Right lobe of liver (tissue), 4 donors: ENCODE data around the gene CYBC1.

Experiments
- POLR2A ChIP-seq: fragments of 450-650 bp; IDR thresholded peaks from one replicate; pipeline ENCODE4 v1.6.1; 2017; ENCODE audit warnings: antibody characterized with exemption, mild to moderate bottlenecking
- TF ChIP-seq, protein P1 (sequence below), 4 donors: fragments of 200-600 bp in 3 of 4; fragments of 450-650 bp in 1 of 4; IDR thresholded peaks; one replicate each; pipeline versions ENCODE4 v1.5.1 to v1.8.0; 2016 to 2022; ENCODE audit warnings: antibody characterized with exemption in 4 of 4, mild to moderate bottlenecking in 2 of 4
- donor health status: DM: no; HTN: no; CAD: no.
- donor health status: DM: no; HTN: no; CAD: no.
- donor health status: DM: no; HTN: yes; CAD: no.

GRCh38 chr17:82408288-82408937, 42.1 kb downstream of the CYBC1 start:
- no peak for TF ChIP-seq POLR2A
- TF ChIP-seq, protein P1, sequence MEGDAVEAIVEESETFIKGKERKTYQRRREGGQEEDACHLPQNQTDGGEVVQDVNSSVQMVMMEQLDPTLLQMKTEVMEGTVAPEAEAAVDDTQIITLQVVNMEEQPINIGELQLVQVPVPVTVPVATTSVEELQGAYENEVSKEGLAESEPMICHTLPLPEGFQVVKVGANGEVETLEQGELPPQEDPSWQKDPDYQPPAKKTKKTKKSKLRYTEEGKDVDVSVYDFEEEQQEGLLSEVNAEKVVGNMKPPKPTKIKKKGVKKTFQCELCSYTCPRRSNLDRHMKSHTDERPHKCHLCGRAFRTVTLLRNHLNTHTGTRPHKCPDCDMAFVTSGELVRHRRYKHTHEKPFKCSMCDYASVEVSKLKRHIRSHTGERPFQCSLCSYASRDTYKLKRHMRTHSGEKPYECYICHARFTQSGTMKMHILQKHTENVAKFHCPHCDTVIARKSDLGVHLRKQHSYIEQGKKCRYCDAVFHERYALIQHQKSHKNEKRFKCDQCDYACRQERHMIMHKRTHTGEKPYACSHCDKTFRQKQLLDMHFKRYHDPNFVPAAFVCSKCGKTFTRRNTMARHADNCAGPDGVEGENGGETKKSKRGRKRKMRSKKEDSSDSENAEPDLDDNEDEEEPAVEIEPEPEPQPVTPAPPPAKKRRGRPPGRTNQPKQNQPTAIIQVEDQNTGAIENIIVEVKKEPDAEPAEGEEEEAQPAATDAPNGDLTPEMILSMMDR (IDR thresholded peaks at IDR 0.05) = no peak
